Neural progenitor cell (in vitro differentiated cells): Measurements from ENCODE around the gene YBEY.

Experiments
- EZH2 ChIP-seq: fragments of 200-600 bp; sonication (generic); IDR thresholded peaks from 2 replicates; pipeline ENCODE4 v1.6.1; 2017; ENCODE audit warnings: antibody characterized with exemption, mild to moderate bottlenecking, moderate library complexity
- EZH2phosphoT487 ChIP-seq: fragments of 200-600 bp; sonication (generic); IDR thresholded peaks from 2 replicates; pipeline ENCODE4 v1.6.1; 2017; ENCODE audit warnings: antibody characterized with exemption
- TF ChIP-seq, protein P1 (sequence below): fragments of 200-600 bp; sonication (generic); IDR thresholded peaks from 2 replicates; pipeline ENCODE4 v1.5.1; 2017; ENCODE audit warnings: antibody characterized with exemption, mild to moderate bottlenecking

GRCh38 chr21:46274797-46275390 lies 11.2 kb upstream of the YBEY start:
- TF ChIP-seq, protein P1, sequence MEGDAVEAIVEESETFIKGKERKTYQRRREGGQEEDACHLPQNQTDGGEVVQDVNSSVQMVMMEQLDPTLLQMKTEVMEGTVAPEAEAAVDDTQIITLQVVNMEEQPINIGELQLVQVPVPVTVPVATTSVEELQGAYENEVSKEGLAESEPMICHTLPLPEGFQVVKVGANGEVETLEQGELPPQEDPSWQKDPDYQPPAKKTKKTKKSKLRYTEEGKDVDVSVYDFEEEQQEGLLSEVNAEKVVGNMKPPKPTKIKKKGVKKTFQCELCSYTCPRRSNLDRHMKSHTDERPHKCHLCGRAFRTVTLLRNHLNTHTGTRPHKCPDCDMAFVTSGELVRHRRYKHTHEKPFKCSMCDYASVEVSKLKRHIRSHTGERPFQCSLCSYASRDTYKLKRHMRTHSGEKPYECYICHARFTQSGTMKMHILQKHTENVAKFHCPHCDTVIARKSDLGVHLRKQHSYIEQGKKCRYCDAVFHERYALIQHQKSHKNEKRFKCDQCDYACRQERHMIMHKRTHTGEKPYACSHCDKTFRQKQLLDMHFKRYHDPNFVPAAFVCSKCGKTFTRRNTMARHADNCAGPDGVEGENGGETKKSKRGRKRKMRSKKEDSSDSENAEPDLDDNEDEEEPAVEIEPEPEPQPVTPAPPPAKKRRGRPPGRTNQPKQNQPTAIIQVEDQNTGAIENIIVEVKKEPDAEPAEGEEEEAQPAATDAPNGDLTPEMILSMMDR, result no peak
- TF ChIP-seq EZH2, result no peak
- no peak for TF ChIP-seq EZH2phosphoT487
